DOHH2 (cell line): Measurements from ENCODE around the gene ZNF385C.

ENCODE experiments used
- EZH2phosphoT487 ChIP-seq: fragments of 200-600 bp; sonication (generic); IDR thresholded peaks from 2 replicates; pipeline ENCODE4 v1.6.1; 2017; ENCODE audit warnings: borderline replicate concordance, mild to moderate bottlenecking, antibody characterized with exemption, low read length, moderate library complexity, mixed read lengths
- TF ChIP-seq, protein P1 (sequence below): fragments of 200-600 bp; sonication (generic); IDR thresholded peaks from one replicate; pipeline ENCODE4 v1.5.1; 2014; ENCODE audit warnings: antibody characterized with exemption, mild to moderate bottlenecking, low read depth, low read length; ENCODE audit not compliant: poor library complexity, severe bottlenecking

DNA sequence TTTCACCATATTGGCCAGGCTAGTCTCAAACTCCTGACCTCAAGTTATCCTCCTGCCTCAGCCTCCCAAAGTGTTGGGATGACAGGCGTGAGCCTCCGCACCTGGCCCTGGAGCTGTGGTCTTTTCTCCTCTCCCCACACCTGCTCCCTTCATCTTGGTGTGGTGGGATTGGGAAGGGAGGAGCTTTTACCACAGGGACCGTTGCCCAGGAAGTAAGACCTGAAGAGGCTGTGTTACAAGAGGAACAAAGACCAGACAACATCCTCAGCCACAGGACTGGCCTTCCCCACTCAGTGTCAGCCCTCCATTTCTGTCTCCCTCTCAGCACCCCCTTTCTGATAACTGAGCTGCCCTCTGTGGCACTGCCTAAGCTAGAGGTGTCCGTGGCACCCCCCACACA, 38.5 kb downstream of the ZNF385C start:
- TF ChIP-seq, protein P1, sequence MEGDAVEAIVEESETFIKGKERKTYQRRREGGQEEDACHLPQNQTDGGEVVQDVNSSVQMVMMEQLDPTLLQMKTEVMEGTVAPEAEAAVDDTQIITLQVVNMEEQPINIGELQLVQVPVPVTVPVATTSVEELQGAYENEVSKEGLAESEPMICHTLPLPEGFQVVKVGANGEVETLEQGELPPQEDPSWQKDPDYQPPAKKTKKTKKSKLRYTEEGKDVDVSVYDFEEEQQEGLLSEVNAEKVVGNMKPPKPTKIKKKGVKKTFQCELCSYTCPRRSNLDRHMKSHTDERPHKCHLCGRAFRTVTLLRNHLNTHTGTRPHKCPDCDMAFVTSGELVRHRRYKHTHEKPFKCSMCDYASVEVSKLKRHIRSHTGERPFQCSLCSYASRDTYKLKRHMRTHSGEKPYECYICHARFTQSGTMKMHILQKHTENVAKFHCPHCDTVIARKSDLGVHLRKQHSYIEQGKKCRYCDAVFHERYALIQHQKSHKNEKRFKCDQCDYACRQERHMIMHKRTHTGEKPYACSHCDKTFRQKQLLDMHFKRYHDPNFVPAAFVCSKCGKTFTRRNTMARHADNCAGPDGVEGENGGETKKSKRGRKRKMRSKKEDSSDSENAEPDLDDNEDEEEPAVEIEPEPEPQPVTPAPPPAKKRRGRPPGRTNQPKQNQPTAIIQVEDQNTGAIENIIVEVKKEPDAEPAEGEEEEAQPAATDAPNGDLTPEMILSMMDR = no peak
- no peak for TF ChIP-seq EZH2phosphoT487
